Left lung (tissue), 10 donors: Measurements from ENCODE around the gene HIVEP3. TPM values are rescaled to one million over a fixed set of nuclear protein-coding genes. Genes with fewer than 3 reads are reported as not detected.
A peak's percentile ranks its signal among the peaks of the same experiment; 100 is the strongest.

Experiments used
- ATAC-seq: fragments of 200-7000 bp; cut with Tn5 transposase; one replicate; pipeline ENCODE4 v1.9.1; 2020; ENCODE audit warnings: moderate library complexity
- DNase-seq, 4 donors: peaks; one replicate each; pipeline ENCODE4 v3.0.0-alpha.2; 2013 to 2020
- H3K27ac ChIP-seq, 2 donors: fragments of 200-600 bp; sonication (generic) in 1 of 2; one replicate each; pipeline versions ENCODE4 v1.5.0 to v1.8.0; 2020 to 2021
- H3K27me3 ChIP-seq, 2 donors: fragments of 200-600 bp; sonication (generic) in 1 of 2; one replicate each; pipeline versions ENCODE4 v1.5.0 to v1.8.0; 2020 to 2021
- H3K36me3 ChIP-seq, 2 donors: fragments of 200-600 bp; sonication (generic) in 1 of 2; one replicate each; pipeline versions ENCODE4 v1.5.0 to v1.8.0; 2020 to 2021
- H3K4me1 ChIP-seq, 2 donors: fragments of 200-600 bp; one replicate each; pipeline ENCODE4 v1.8.0; 2021
- H3K4me3 ChIP-seq, 2 donors: fragments of 200-600 bp; sonication (generic) in 1 of 2; one replicate each; pipeline versions ENCODE4 v1.5.0 to v1.8.0; 2020 to 2021; ENCODE audit warnings: mild to moderate bottlenecking in 1 of 2
- H3K9me3 ChIP-seq, 2 donors: fragments of 200-600 bp; sonication (generic) in 1 of 2; one replicate each; pipeline versions ENCODE4 v1.5.0 to v1.8.0; 2020 to 2021
- CTCF ChIP-seq, 2 donors: fragments of 200-600 bp; sonication (generic) in 1 of 2; IDR thresholded peaks; one replicate each; pipeline versions ENCODE4 v1.5.0 to v1.8.0; 2021; ENCODE audit warnings: antibody characterized with exemption in 2 of 2
- intact Hi-C, 2 donors: fragments of 100-400 bp; cut with DNase I; formaldehyde crosslinking; loops; one replicate each; pipeline versions ENCODE4 v1.11.2 to v1.14.2; 2022
- polyA plus RNA-seq, 6 donors: library from polyadenylated mRNA; unstranded; fragments of 120-200 nt; gene quantifications; one replicate each; pipeline ENCODE4 v1.2.1, GENCODE V29; 2013; ENCODE audit not compliant: insufficient read length in 6 of 6
- total RNA-seq, 2 donors: library from RNA; stranded (reverse); fragmentation: NEBNext Ultra II Directional; extraction: Animal tissue kit (Norgen Biotek cat#: 25700); gene quantifications; one replicate each; pipeline ENCODE4 v1.2.1, GENCODE V29; 2021
- donor health status: DM: no; HTN: yes; CAD: no.
- donor health status: DM: no; HTN: no; CAD: no.

Gene HIVEP3
- total and polyA plus RNA-seq, 8 donors = 6.0 to 15.6 (median 7.4) TPM

- Histone ChIP-seq H3K36me3 (no peaks in the 10 kb centered on the region), H3K9me3 (no peaks in the 10 kb centered on the region), H3K27me3 (no peaks in the 10 kb centered on the region), H3K27ac (no peak overlapping the region), H3K4me3 (no peak overlapping the region), H3K4me1 (peaks cover 8 to 22% of the 10 kb centered on the region in 2 donors)
- intact Hi-C loops = no loop called here
- no peak for ATAC-seq
- TF ChIP-seq CTCF (IDR thresholded peaks at IDR 0.05) = no peak
- no peak for DNase-seq
These were observed 58.5 kb downstream of the HIVEP3 start for GRCh38 chr1:41860214-41860613.

GRCh38 chr1:41859686-41860085, 59.0 kb downstream of the HIVEP3 start:
- Histone ChIP-seq H3K36me3 (no peaks in the 10 kb centered on the region), H3K4me3 (no peak overlapping the region), H3K27me3 (no peaks in the 10 kb centered on the region), H3K9me3 (no peaks in the 10 kb centered on the region), H3K4me1 (peaks cover 8 to 22% of the 10 kb centered on the region in 2 donors), H3K27ac (no peak overlapping the region)
- intact Hi-C loops = no loop called here
- DNase-seq (no peak), ATAC-seq (no peak)
- no peak for TF ChIP-seq CTCF (IDR thresholded peaks at IDR 0.05)

GRCh38 chr1:41856944-41857285, 61.8 kb downstream of the HIVEP3 start:
- no peak for TF ChIP-seq CTCF (IDR thresholded peaks at IDR 0.05)
- Histone ChIP-seq H3K9me3 (no peaks in the 10 kb centered on the region), H3K4me1 (peaks cover 2 to 11% of the 10 kb centered on the region in 2 donors), H3K27me3 (no peaks in the 10 kb centered on the region), H3K4me3 (no peak overlapping the region), H3K36me3 (no peaks in the 10 kb centered on the region), H3K27ac (no peak overlapping the region)
- intact Hi-C loops = no loop called here
- ATAC-seq = peak; percentile 12
- DNase-seq = no peak

GRCh38 chr1:41856151-41856943, 62.4 kb downstream of the HIVEP3 start:
- TF ChIP-seq CTCF (IDR thresholded peaks at IDR 0.05) = no peak
- Histone ChIP-seq H3K27me3 (no peaks in the 10 kb centered on the region), H3K4me3 (no peak overlapping the region), H3K4me1 (peaks cover 0 to 7% of the 10 kb centered on the region in 2 donors), H3K9me3 (no peaks in the 10 kb centered on the region), H3K36me3 (no peaks in the 10 kb centered on the region), H3K27ac (no peak overlapping the region)
- ATAC-seq = peak; percentile 23
- no peak for DNase-seq
- intact Hi-C loops = no loop called here

- intact Hi-C loops = no loop called here
- no peak for TF ChIP-seq CTCF (IDR thresholded peaks at IDR 0.05)
- no peak for DNase-seq
- Histone ChIP-seq H3K36me3 (no peaks in the 10 kb centered on the region), H3K9me3 (no peaks in the 10 kb centered on the region), H3K4me1 (peaks cover 0 to 7% of the 10 kb centered on the region in 2 donors), H3K27me3 (no peaks in the 10 kb centered on the region), H3K4me3 (no peak overlapping the region), H3K27ac (no peak overlapping the region)
- ATAC-seq = no peak
These were observed 63.0 kb downstream of the HIVEP3 start for GRCh38 chr1:41855713-41856112.
